GM12878 (cell line): ENCODE data around the gene ZDHHC1. TPM values are rescaled to one million over a fixed set of nuclear protein-coding genes. Genes with fewer than 3 reads are reported as not detected.

ENCODE experiments used
- ATAC-seq: fragments of 200-7000 bp; cut with Tn5 transposase; 3 replicates; pipeline ENCODE4 v1.9.1; 2020; ENCODE audit warnings: mild to moderate bottlenecking, moderate library complexity
- BruUV-seq: library from RNA; stranded (reverse); fragments of 400-500 nt; replicated peaks from 2 replicates; lab custom pipeline; 2021; lab: Mats Ljungman, UMichigan
- CTCF ChIA-PET: fragments of 300-600 bp; sonication (Branson Sonifier 250); formaldehyde crosslinking; extraction: SDS; loops from one replicate; lab custom pipeline; 2021; ENCODE audit warnings: inconsistent platforms; lab: Yijun Ruan, JAX
- POLR2A ChIA-PET: fragments of 350-600 bp; formaldehyde crosslinking; extraction: SDS; loops from one replicate; lab custom pipeline; 2021; ENCODE audit warnings: inconsistent platforms; lab: Charles Lee
- RAD21 ChIA-PET: fragments of 300-600 bp; sonication (Branson Sonifier 250); formaldehyde crosslinking; loops from one replicate; lab custom pipeline; 2023; ENCODE audit warnings: antibody characterized with exemption; ENCODE audit not compliant: unreplicated experiment; lab: Charles Lee
- SMC1A ChIA-PET: fragments of 300-600 bp; sonication (Branson Sonifier 250); formaldehyde crosslinking; loops from one replicate; lab custom pipeline; 2023; ENCODE audit not compliant: unreplicated experiment, uncharacterized antibody; lab: Charles Lee
- DNase-seq: peaks from one replicate; pipeline ENCODE4 v3.0.0-alpha.2; 2011; ENCODE audit warnings: low read depth, low spot score
- FAIRE-seq: peaks from 3 replicates; lab custom pipeline; 2011; peaks lifted over from hg19 to GRCh38; lab: Jason Lieb, UNC
- H2AFZ ChIP-seq: 2 replicates; pipeline ENCODE4 v1.6.0; 2011; ENCODE audit warnings: low read depth, low read length, control low read depth; ENCODE audit not compliant: control insufficient read depth
- H3K27ac ChIP-seq: 2 replicates; pipeline ENCODE4 v1.5.1; 2011; ENCODE audit warnings: control low read depth; ENCODE audit not compliant: control insufficient read depth, insufficient read depth
- H3K27me3 ChIP-seq, 2 experiments: replicated peaks in 1 of 2; 2 replicates each; pipeline versions ENCODE4 v1.6.0 to v1.6.1; 2011; ENCODE audit warnings: low read length in 1 of 2; ENCODE audit not compliant: control insufficient read depth in 2 of 2, insufficient read depth in 2 of 2
- H3K36me3 ChIP-seq, 2 experiments: 2 replicates each; pipeline ENCODE4 v1.5.1; 2011; ENCODE audit warnings: low read length in 1 of 2; ENCODE audit not compliant: control insufficient read depth in 2 of 2, insufficient read depth in 2 of 2
- H3K4me1 ChIP-seq: 2 replicates; pipeline ENCODE4 v1.6.1; 2011; ENCODE audit warnings: mild to moderate bottlenecking, low read length, moderate library complexity, mixed read lengths; ENCODE audit not compliant: control insufficient read depth, insufficient read depth
- H3K4me2 ChIP-seq: 2 replicates; pipeline ENCODE4 v1.6.0; 2011; ENCODE audit warnings: control low read depth; ENCODE audit not compliant: control insufficient read depth, insufficient read depth
- H3K4me3 ChIP-seq: fragments of 200-600 bp; sonication (generic); 2 replicates; pipeline ENCODE4 v1.5.1; 2016
- H3K79me2 ChIP-seq: 2 replicates; pipeline ENCODE4 v1.6.0; 2011; ENCODE audit warnings: low read length; ENCODE audit not compliant: control insufficient read depth, insufficient read depth
- H3K9ac ChIP-seq: 2 replicates; pipeline ENCODE4 v1.8.0; 2011; ENCODE audit warnings: low read length, control low read depth, mixed read lengths; ENCODE audit not compliant: control insufficient read depth, insufficient read depth
- H3K9me3 ChIP-seq: replicated peaks from 3 replicates; pipeline ENCODE4 v1.5.1; 2011; ENCODE audit warnings: mild to moderate bottlenecking, low read length; ENCODE audit not compliant: control insufficient read depth, insufficient read depth
- H4K20me1 ChIP-seq: 2 replicates; pipeline ENCODE4 v1.6.0; 2011; ENCODE audit not compliant: control insufficient read depth, insufficient read depth
- ATF7 ChIP-seq: fragments of 450-650 bp; IDR thresholded peaks from 2 replicates; pipeline ENCODE4 v1.6.1; 2016; ENCODE audit warnings: low read depth, mild to moderate bottlenecking
- BRCA1 ChIP-seq: IDR thresholded peaks from 2 replicates; pipeline ENCODE4 v1.6.1; 2011; ENCODE audit warnings: low read depth, low read length, improper control_type of control experiment
- CBX3 ChIP-seq: fragments of 200-600 bp; sonication (generic); IDR thresholded peaks from 2 replicates; pipeline ENCODE4 v1.6.1; 2016; ENCODE audit warnings: low read depth, borderline replicate concordance
- CHD1 ChIP-seq: IDR thresholded peaks from 2 replicates; pipeline ENCODE4 v1.6.1; 2012; ENCODE audit warnings: low read depth, low read length, improper control_type of control experiment
- CHD4 ChIP-seq: fragments of 200-600 bp; sonication (generic); IDR thresholded peaks from 2 replicates; pipeline ENCODE4 v1.6.1; 2016; ENCODE audit warnings: mild to moderate bottlenecking
- GABPA ChIP-seq: IDR thresholded peaks from 2 replicates; pipeline ENCODE4 v1.6.1; 2014; ENCODE audit warnings: antibody characterized with exemption, low read depth, mild to moderate bottlenecking, inconsistent platforms
- HSF1 ChIP-seq: fragments of 150-350 bp; IDR thresholded peaks from 2 replicates; pipeline ENCODE4 v1.6.1; 2014; ENCODE audit warnings: mild to moderate bottlenecking, low read depth, low read length
- IKZF2 ChIP-seq, 2 experiments: fragments of 450-650 bp; IDR thresholded peaks; 2 replicates each; pipeline ENCODE4 v1.6.1; 2017; ENCODE audit warnings: mild to moderate bottlenecking in 2 of 2, moderate library complexity in 2 of 2
- IRF5 ChIP-seq: fragments of 450-650 bp; IDR thresholded peaks from 2 replicates; pipeline ENCODE4 v1.6.1; 2017; ENCODE audit warnings: borderline replicate concordance
- KAT2A ChIP-seq: conservative IDR thresholded peaks from 2 replicates; pipeline ENCODE4 v1.6.1; 2011; ENCODE audit warnings: low read depth, low read length; ENCODE audit not compliant: control insufficient read depth
- NFXL1 ChIP-seq: fragments of 450-650 bp; IDR thresholded peaks from 2 replicates; pipeline ENCODE4 v1.6.1; 2017; ENCODE audit warnings: antibody characterized with exemption, mild to moderate bottlenecking, borderline replicate concordance
- PAX5 ChIP-seq: IDR thresholded peaks from 2 replicates; pipeline ENCODE4 v1.6.1; 2011; ENCODE audit warnings: low read depth, low read length, borderline replicate concordance
- PRDM15 ChIP-seq: fragments of 450-650 bp; formaldehyde crosslinking; IDR thresholded peaks from 2 replicates; pipeline ENCODE4 v1.4.0; 2020; ENCODE audit warnings: mild to moderate bottlenecking, moderate library complexity
- RELA ChIP-seq: fragments of 450-650 bp; IDR thresholded peaks from 2 replicates; pipeline ENCODE4 v1.8.0; 2014; ENCODE audit warnings: borderline replicate concordance; ENCODE audit not compliant: partially characterized antibody
- SUZ12 ChIP-seq: fragments of 200-600 bp; sonication (generic); IDR thresholded peaks from one replicate; pipeline ENCODE4 v1.6.1; 2018; ENCODE audit warnings: antibody characterized with exemption, mild to moderate bottlenecking; ENCODE audit not compliant: unreplicated experiment
- WGBS: methylation state at CpG from one replicate; pipeline ENCODE4 v1.1.6; 2016; ENCODE audit warnings: low lambda C conversion rate; ENCODE audit not compliant: insufficient replicate concordance, insufficient coverage; ENCODE audit errors: missing lambda C conversion rate; 5-methylcytosine and 5-hydroxymethylcytosine counted together
- in situ Hi-C: fragments of 300-500 bp; cut with MboI; formaldehyde crosslinking; loops from 9 replicates; pipeline ENCODE4 v1.14.3; 2018; ENCODE audit warnings: mixed read lengths
- intact Hi-C: fragments of 100-400 bp; cut with micrococcal nuclease; formaldehyde crosslinking; loops from one replicate; pipeline ENCODE4 v1.14.2; 2022; ENCODE audit not compliant: unreplicated experiment
- polyA plus RNA-seq, 11 experiments: library from polyadenylated mRNA; depleted of rRNA in 4 of 11; unstranded in 6 of 11; stranded (reverse) in 5 of 11; fragments of >200 nt; fragmentation: Nextera tagmentation in 4 of 11; fragmentation: Illumina TruSeq in 1 of 11; extraction: Ambion mirVana in 4 of 11; extraction: Trizol in 1 of 11; gene quantifications; 1 replicate in 1 of 11; 2 replicates in 10 of 11; pipeline versions ENCODE4 v1.2.1 to v1.2.3, GENCODE V29; 2011 to 2016; ENCODE audit warnings: inconsistent platforms in 2 of 11, missing spikeins in 2 of 11, low read depth in 1 of 11
- total RNA-seq, 4 experiments: library from RNA; depleted of rRNA in 3 of 4; stranded (reverse); fragments of >200 nt in 3 of 4; fragmentation: Illumina TruSeq in 1 of 4; extraction: Trizol in 1 of 4; gene quantifications; 2 replicates each; pipeline versions ENCODE4 v1.2.1 to v1.2.3, GENCODE V29; 2013 to 2021

The ZDHHC1 gene
- total and polyA plus RNA-seq, 10 of the 15 experiments (the other 5 are each of a cell fraction or from before 2014, with no cell fraction given) = 0.07 to 1.2 (median 0.66) TPM; not detected in 2

DNA sequence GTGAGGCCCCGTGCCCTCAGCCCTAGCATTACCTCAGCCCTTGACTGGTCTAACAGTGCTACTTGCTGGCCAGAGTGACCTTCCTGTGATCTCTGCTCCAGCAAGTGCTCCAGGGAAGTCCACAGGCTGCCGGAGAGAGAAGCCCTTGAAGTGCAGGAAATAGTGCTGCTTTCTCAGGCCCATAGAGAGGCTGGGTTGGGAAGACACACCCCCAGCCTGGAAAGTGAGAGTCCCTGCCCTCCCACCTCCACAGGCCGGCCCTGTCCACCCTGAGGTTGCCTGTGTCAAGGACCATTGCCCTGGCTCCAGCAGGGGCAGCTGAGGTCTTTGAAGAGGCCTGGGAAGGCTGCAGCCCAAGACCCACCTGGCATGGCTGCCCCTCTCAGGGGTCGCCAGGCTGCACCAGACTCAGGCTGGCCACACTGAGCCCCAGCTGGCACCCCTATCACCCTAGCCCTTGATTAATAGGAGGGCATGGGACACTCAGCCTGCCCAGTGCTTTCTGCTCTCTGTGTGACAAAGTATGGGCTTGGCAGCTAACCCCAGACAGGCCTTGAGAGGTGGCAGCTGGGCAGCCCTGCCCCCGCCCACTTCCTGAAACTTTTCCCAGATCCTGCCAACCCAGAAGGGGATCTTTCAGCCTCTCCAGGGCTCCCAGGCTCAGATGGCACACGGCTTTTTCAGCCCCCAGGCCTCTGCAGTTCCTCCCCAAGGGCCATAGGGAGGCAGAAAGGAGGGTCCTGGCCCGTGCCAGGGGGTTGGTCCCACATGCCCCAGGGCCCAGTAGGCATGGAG is 43.0 kb upstream of the ZDHHC1 start:
- BruUV-seq = no TSS peak
- TF ChIP-seq ATF7 (no peak), CBX3 (no peak), CHD1 (no peak), IRF5 (no peak), BRCA1 (no peak), IKZF2 (IDR thresholded peaks at IDR 0.05) (no peak), GABPA (no peak), PAX5 (no peak), PRDM15 (CRISPR knock-in tag) (no peak), NFXL1 (no peak), KAT2A (no peak), RELA (no peak), SUZ12 (no peak), CHD4 (no peak), HSF1 (no peak)

More for the DNA sequence above, 43.0 kb upstream of the ZDHHC1 start:
- Histone ChIP-seq H3K27ac (no peak overlapping the region), H3K9me3 (no peaks in the 10 kb centered on the region), H4K20me1 (peaks cover 13% of the 10 kb centered on the region), H3K79me2 (peaks cover 3% of the 10 kb centered on the region), H3K4me1 (no peaks in the 10 kb centered on the region), H3K36me3 (peaks cover 4 to 7% of the 10 kb centered on the region in 2 experiments; a peak in 3 of 4 replicates), H2AFZ (no peak overlapping the region), H3K4me2 (no peak overlapping the region), H3K4me3 (no peak overlapping the region), H3K9ac (no peak overlapping the region), H3K27me3 (no peaks in the 10 kb centered on the region)
- intact Hi-C loops (no loop called here), in situ Hi-C loops (no loop called here)
- POLR2A ChIA-PET = no interaction called here
- CTCF ChIA-PET = interaction anchor here (1.3 kb wide), 1 partner anchor 12 kb away, joined by 4 read pairs; no protein-coding TSS in a partner anchor
- SMC1A ChIA-PET = interaction anchor here (1.2 kb wide), 1 partner anchor 31 kb away, joined by 3 read pairs; no protein-coding TSS in a partner anchor
- RAD21 ChIA-PET = no interaction called here
- no peak for FAIRE-seq
- WGBS = 88% methylated on average over 7 of the region's 7 CpGs
- DNase-seq = no peak
- no peak for ATAC-seq
